Stimulated activated CD8-positive, alpha-beta memory T cell treated with anti-CD3 and anti-CD28 coated beads, Interleukin-7, amount 100 ng/mL, for 1 hour (primary cell): ENCODE data around the gene EIF3K.

Experiments
- DNase-seq, 2 donors: peaks; one replicate each; pipeline ENCODE4 v3.0.0-alpha.2; 2020; ENCODE audit warnings: low read depth in 2 of 2

EIF3K gene

DNA sequence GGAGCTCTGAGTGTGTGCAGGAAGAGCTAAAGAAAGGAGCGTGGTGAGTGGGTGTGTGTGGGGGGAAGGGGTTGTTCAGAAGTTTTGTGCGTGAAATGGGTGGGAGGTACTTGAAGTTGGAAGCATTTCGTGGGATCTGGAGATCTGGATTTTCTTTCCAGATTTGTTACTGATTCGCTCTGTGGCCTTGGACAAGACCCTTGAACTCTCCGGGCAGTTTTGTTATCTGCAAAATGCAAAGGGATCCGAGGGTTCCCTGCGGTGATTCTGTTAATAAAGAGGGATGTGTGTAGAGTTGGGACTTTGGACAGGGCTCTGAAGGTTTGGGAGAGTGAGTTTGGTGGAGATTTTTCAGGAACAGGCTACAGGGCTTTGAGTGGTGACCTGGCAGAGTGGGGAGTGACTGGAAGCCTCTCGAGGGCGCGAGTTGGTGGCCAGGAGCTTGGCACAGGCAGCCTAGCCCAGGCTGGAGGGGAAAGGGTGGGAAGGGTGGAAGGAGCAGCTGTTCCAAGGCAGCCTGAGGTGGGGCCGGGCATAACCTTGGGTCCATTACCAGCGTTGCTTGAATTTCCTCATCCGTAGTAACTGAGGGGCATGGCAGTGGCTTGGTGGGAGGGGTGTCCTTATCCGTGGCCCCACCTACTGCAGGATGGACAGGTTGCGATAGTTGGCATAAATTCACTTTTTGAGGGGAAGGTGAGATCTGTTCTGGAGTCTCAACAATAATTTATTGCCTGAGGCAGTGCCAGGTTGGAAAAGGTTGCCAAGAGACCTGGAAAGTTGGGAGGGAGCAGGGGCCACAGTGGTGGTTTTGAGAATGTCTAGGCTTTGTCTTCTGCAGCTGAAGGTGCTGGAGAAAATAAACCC is 30.6 kb downstream of the EIF3K start:
- DNase-seq, result no peak

DNA sequence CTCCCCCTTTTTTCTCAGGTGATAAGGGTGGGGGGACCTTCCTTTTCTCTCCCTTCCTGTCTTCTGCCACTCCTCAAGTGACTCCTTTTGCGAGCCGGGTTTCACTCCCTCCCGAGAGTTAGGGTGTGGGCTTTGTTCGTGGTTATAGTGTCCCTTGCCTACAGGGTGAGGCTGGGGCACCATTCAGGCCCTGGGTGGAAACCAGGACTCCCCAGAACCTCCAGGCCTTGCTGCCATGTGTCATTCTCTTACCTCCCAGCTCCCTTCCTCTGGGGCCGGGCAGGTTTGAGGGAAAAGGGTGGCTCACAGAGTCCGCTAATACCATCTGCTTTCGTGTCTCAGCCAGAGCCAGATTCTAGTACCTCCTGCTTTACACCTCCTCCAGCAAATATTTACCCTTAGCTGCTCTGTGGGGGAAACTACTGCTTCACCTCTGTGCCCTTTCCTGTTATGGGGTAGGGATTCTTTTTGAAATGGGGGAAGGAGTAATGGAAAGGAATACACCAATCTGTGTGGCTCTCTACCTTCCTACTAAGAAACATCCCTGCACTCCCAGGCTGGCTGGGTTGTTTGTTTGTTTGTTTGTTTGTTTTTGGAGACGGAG is 31.3 kb downstream of the EIF3K start:
- DNase-seq, result no peak

DNA sequence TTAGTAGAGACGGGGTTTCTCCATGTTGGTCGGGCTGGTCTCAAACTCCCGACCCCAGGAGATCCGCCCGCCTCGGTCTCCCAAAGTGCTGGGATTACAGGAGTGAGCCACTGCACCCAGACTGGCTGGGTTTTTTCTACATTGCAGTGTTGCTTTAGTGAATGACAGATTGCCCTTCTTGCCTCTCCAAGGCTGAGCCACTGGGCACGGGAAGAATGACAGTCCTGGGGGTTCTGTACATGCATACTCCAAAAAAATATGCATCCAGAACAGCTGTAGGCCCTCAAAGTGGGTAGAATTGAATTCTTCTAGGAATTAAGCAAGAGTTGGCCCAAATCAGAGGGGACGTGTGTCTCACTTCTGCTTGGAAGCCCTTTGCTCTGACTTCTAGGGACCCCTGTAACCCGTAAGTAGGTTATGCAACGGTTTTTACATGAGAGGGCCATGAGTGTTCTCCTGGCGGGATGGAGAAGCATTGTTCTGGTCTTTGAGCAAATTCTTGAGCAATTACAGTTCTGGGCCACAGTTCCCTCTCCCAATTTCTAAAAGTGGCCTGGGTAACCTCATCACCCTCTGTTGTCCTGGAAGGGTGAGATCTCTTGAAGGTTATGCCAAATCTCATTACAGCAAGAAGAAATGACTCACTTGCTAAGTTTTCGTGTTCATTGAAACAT is 32.1 kb downstream of the EIF3K start:
- DNase-seq, result no peak

DNA sequence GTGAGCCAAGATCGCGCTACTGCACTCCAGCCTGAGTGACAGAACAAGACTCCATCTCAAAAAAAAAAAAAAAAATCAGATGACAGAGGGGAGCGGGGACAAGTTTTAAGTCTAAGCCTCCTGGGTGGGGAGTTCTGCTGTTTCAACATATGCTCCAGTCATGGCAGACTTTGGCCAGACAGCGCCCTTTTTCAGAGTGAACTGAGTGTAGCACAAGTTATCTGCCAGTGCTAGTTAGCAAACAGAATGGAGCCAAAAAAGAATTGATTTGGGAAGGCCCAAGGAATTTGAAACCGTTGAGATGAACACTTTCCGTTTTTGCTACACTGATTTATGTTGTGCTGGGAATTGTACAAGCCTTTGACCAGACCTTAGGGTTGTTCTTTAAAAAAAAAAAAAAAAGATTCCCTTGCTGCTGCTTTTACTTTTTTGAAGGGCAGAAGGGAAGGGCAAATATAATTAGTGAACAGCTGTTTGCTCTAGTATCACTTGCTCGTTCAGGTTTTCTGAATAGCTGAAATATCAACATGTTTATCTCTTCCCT is 34.1 kb downstream of the EIF3K start:
- DNase-seq, result no peak

DNA sequence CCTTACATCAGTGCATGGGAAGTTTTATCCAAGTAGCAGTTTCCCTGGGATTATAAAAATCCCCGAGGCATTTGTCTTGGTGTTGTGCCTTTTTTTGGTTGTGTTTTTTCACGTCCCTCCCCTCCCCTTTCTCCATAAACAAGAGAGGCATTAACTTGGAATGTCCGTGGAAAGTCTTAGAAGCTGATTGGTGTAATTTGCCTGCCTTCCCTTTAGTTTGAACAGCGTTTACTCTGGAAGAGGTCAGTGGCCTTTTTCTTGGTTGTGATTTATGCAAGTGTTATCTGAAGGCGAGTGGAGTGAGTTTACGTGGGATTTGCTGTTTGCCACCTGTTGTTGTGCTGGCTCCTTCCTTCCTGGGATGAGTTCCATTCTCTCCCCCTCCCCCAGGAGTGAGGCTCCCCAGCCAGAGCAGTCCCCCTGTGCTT is 35.7 kb downstream of the EIF3K start:
- no peak for DNase-seq

DNA sequence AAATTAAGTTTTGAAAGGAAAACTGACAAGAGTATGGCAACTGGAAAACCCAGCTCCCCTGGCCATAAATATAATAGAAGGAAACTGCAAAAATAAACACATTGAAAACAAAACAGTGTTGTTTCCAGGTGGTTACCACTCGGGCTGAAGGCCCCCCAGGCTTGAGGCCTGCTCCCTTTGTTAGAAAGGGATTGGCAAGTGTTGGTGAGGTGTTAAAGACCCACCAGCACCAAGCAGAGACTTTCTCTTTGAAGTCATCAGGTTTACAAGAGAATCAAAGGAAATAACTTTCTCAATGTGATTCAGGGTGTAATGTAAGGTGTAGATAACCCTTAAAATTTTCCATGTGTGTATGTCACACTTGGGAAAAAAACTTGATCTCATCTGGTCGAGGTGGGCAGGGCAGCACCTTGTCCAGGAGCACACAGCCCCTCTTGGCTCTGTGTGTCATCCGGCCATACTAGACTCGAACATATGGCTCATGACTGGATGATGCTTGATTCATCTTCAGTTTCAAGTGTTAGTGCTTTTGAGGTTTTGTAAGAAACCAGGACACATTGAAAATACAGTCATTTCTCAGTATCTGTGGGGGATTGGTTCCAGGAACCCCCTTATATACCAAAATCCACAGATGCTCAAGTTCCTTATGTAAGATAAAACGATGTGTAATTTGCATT is 36.3 kb downstream of the EIF3K start:
- DNase-seq, result no peak

DNA sequence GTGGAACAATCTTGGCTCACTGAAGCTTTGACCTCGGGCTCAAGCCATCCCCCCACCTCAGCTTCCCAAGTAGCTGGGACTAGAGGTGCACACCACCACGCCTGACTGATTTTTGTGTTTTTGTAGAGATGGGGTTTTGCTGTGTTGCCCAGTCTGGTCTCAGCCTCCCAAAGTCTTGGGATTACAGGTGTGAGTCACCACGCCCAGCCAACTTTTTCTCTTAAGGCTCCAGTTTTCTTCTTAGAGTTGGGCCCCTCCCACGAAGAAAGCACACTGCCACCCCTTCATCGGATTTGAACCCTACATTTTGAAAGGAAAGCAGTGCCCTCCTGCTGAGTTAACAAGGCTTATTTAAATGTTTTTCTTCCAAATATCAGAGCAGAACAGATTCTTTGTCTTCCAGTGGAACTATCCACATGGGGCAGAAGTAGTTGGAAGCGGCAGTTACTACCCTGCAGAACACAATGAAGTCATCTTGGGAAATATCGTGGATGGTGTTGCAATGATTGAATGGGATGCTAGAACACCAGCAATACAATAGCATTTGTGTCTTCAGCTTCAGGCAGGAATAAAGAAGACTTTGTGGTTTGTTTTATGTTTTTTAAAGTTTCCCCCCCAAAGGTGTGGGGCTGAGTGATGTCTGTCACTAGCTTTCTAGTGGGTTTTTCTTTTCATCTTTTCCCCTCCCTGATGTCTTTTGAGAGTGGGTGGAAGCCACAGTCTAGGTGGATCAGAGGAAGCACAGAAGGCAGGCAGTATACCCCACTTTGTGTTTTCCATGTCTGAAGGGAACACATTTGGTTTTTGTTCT is 37.4 kb downstream of the EIF3K start:
- no peak for DNase-seq

DNA sequence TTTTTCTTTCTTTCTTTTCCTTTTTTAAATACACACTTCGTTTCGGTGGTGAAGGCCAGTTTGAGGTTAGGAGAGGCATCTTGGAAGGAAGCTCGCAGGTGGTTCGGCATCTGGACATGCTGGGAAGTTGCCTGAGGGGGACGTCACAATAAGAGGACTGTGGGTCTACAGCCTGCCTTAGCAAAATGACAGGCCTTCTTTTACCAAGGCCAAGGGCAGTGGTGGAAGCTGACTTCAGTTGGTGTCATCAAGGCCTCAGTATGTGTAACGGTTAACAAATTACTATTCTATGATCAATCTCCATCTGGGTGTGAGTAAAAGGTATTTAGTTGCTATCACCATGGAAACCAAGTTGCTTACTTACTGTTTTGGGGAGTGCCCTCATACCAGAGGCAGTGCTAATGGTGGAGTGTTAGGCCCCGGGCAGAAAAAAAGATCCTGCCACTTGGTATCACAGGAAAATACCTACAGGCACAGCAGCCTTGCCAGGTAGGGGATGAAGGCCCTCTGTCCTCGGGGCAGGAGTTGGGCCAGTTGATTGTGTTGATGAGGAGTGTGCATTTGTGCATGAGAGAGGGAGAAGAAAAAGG is 38.7 kb downstream of the EIF3K start:
- DNase-seq, result no peak

DNA sequence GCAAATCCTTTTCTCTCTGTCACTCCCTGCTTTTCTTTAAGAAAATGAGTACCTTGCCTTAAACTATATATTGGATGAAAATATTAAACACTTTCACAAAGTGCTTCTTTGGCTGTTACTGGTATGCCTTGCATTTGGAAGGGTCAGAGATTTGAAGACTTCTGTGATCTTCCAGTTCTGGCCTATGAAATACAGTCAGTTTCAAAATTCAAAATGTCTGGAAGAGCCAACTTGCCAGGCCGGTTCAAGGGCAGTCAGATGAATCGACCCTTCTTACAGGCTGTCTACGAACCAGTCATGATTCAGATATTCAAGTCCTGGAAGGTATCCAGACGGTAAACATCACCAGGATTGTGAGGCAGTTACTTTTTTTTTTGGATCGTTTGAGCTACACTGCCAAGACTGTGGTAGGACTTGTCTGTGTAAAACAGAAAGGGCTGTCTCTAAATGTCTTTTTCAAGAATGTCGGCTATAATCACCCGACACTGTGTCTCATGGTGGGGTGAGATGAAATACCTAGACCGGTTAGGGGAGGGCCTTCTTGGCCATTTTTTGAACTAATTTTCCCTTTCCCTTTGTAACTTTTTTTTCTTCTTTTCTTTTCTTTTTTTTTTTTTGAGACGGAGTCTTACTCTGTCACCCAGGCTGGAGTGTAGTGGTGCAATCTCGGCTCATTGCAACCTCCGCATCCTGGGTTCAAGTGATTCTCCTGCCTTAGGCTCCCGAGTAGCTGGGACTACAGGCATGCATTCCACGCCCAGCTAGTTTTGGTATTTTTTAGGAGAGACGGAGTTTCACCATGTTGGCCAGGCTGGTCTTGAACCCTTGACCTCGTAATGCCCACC is 39.7 kb downstream of the EIF3K start:
- DNase-seq, result no peak

DNA sequence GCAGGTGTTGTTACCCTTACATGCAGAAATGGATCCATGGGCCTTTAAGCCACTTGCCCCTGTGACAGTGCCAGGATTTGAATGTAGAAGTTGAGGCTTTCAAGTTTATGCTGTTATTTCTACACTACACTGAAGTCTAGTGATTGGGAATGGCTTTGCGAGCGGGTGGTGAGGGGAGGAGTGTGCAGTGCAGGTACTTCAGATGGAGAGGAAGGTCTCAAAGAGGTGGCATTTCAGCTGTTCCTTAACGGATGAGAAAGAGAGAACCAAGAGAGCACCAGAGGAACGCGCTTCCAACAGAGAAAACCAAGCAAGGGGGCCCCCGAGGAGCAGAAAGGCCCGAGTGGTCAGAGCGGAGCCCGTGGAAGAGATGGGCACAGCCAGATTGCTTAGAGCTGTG is 41.7 kb downstream of the EIF3K start:
- no peak for DNase-seq

DNA sequence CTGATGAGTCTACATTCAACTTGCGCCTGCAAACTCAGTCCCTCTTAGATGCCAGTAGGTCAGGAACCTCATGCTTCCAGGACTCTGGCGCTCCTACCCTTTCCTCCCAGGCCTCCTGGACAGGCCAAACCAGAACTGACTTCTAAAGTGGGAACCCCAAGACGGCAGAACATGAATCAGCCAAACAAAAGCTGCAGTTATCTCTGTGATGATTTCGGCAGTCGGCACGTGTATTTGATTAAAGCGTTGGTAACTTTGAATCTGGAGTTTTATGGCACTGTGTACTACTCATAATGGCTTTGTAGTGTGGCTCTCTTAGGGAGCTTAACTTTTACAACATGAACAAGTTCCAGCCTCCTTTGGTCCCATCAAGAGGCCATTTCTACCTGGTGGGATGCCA is 42.1 kb downstream of the EIF3K start:
- DNase-seq, result no peak

DNA sequence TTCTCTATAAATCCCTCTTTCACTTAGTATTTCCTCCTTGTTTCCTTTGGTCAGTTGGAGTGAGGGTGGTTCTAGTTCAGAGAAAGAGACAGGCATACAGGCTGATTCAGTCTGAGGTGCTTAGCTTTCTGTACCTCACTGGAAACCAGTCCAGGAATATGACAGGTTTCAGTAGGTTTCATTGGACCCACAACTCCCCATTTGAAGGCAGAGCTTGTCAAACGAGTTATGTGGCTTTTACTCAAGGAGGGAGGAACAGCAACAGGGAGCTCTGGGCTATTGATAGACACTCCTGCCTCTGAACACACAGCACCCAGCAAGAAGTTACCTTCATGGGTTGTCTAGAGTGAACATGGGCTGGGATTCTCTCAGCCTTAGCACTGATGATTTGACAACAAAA is 43.0 kb downstream of the EIF3K start:
- DNase-seq, result no peak

DNA sequence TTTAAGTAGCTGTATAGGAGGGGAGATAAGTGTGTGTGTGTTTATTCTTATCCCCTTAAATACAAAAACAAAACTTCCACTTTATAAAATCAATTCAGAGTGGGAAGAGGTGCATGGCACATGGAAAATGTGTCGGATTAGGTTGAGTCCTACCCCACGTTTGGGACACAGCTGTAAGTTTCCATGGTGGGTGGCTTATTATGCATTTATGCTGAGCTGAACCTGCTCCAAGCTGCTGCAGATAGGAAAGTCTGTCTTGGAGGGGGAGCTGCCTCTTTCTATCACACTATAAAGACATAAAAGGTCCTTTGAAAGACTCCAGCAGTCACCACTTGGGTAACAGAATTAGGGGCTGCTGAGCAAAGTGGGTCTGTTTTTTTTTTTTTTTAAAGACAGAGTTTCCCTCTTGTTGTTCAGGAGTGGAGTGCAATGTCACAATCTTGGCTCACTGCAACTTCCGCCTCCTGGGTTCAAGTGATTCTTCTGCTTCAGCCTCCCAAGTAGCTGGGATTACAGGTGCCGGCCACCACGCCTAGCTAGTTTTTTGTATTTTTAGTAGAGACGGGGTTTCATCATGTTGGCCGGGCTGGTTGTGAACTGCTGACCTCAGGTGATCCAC is 43.7 kb downstream of the EIF3K start:
- DNase-seq, result no peak

DNA sequence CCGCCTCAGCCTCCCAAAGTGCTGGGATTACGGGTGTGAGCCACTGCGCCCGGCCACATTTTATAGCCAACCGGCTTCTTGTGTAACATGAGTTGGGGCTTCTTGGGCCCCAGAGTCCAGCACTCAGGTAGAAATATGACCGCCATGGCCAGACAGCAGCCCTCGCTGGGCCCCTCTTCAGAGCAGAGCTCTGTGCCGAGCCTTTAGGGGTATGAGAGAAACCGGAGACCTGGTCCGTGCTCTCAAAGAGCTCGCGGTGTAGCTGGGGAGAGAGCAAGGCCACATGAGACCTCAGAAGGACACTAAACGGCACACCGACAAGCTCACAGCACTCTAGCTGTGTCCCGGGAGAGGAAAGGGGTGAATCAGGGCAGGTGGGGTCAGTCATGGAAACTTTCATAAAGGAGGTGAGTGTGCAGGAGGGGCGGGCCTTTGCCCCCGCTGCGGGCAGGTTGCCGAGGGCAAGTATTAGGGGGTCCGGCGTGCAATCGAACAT is 44.2 kb downstream of the EIF3K start:
- DNase-seq, result no peak

DNA sequence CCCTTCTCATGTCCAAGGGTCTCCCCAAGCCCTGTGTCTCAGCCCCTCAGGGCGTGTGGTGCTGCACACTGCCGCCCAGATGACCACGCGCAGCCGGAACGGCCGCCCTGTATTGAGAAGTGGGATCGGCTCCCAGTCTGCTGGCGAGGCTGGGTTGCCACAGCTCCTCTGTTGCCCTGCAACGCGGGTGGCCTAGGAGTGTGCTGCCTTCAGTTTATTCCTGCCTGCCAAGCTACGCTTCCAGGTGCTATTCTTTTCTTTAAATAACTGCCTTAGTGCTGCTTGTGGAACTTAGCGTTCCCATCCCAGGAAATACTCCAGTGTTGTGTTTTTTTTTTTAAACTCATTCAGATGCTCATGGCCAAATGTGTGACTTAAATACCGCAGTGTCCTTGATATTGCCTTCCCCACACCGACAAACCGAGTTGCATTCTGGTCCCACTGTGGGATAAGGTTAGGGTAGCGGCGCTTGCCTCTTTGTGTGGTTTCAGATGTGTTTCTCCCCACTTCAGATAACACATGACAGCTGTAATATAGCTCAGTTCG is 45.0 kb downstream of the EIF3K start:
- no peak for DNase-seq

DNA sequence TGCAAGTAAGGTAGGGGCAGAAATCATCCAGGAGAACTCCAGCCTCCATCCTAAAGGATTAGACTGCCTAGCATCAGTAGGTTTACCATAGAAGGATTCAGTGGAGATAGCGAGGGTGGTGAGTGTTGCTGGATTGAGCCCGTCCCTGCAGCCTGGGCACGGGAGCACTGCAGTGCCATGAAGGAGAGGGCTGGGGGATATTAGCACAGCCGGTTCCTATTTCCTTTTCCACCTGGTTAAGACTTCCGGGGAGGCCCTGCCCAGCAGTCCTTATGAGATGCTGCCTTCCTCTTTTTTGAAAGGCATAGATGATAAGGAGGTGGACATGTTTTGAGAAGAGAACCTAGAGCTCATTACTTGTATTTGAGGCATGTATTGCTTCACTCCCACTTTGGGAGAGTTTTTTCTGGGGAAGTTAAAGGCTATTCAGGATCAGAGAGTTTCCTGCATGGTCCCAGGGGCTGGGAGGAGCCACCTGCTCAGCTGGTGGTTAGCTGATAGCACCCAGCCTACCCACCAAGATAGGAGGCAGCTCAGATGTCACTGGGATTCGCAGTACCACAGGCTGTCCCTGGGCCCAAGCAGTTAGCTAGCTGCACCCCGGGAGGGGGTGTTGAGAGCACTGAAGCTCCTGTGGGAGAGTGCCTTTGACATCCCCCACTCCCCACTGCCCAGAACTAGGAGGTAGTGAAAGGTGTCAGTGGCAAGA is 45.7 kb downstream of the EIF3K start:
- no peak for DNase-seq

DNA sequence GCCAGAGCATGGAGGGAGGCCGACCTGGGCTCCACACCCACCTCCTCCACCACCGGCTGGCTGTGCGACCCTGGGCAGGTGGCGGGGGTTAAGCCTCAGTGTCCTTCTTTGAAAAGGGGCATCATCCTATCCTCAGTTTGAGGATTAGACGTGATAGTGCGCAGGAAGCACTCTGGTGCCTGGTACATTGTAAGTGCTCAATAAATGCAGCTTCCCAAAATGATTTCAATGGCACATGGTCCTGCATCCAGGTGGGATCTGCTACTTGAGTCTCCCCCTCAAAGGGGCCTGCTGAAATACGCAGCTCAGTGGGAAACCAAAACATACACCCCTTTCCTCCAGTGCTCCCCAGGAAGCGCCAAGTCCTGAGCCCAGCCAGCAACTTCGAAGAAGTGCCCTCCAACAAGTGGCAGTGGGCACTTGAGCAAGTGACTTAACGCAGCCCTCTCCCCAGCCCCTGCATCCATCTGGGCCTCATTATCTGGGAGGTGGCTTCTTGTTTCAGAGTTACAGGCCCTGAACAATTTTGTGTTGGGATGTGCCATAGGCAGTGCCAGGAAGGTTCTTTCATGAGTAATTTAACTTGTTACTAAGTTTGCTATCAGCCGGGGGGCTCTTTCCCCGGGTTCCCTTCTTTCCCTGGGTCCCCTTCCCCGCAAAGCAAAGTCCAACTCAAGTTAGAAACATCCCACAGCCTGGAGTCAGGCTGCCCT is 46.4 kb downstream of the EIF3K start:
- no peak for DNase-seq
